Spinal cord (tissue), 10 donors: Measurements from ENCODE around the gene PLAAT4. TPM values are rescaled to one million over a fixed set of nuclear protein-coding genes. Genes with fewer than 3 reads are reported as not detected.
"Not testable (repeated sequence)": the region's sequence is repeated elsewhere in the genome, so short reads cannot be mapped to it uniquely, and the experiment has no call there.

ENCODE experiments used
- DNase-seq, 6 donors: peaks; one replicate each; pipeline versions ENCODE4 v3.0.0 to v3.0.0-alpha.2; 2013 to 2015; ENCODE audit warnings: low spot score in 6 of 6, low read depth in 4 of 6
- H3K27ac ChIP-seq: one replicate; pipeline ENCODE4 v1.5.1; 2013; ENCODE audit warnings: low read depth, low read length, control low read depth
- H3K27me3 ChIP-seq: one replicate; pipeline ENCODE4 v1.6.1; 2013; ENCODE audit warnings: low read length; ENCODE audit not compliant: control insufficient read depth, insufficient read depth
- H3K36me3 ChIP-seq: one replicate; pipeline ENCODE4 v1.6.1; 2013; ENCODE audit warnings: low read length; ENCODE audit not compliant: control insufficient read depth, insufficient read depth
- H3K4me1 ChIP-seq: one replicate; pipeline ENCODE4 v1.6.1; 2013; ENCODE audit warnings: low read length; ENCODE audit not compliant: control insufficient read depth, insufficient read depth
- H3K4me3 ChIP-seq: one replicate; pipeline ENCODE4 v1.5.1; 2013; ENCODE audit warnings: low read depth, low read length, control low read depth
- H3K9me3 ChIP-seq: one replicate; pipeline ENCODE4 v1.6.1; 2013; ENCODE audit warnings: low read length; ENCODE audit not compliant: control insufficient read depth, insufficient read depth
- WGBS: methylation state at CpG from one replicate; pipeline ENCODE4 v1.1.5; 2013; ENCODE audit warnings: missing lambda C conversion rate; ENCODE audit not compliant: insufficient coverage; 5-methylcytosine and 5-hydroxymethylcytosine counted together
- polyA plus RNA-seq, 2 donors: library from polyadenylated mRNA; unstranded; fragments of 120-200 nt; gene quantifications; one replicate each; pipeline ENCODE4 v1.2.1, GENCODE V29; 2013; ENCODE audit not compliant: insufficient read length in 2 of 2
- total RNA-seq, 2 donors: library from RNA; depleted of rRNA in 1 of 2; stranded (reverse); fragments of 120-200 nt in 1 of 2; fragments of >200 nt in 1 of 2; gene quantifications; one replicate each; pipeline versions ENCODE4 v1.2.3 to v1.2.4, GENCODE V29; 2013 to 2014
- donor health status: healthy.

Gene PLAAT4
- total and polyA plus RNA-seq, 4 donors, result 11.6 to 45.3 (median 13.6) TPM

GRCh38 chr11:63578882-63579281, 42.3 kb downstream of the PLAAT4 start:
- not testable (repeated sequence) for H3K9me3 ChIP-seq, H3K27me3 ChIP-seq, DNase-seq, H3K4me1 ChIP-seq, H3K27ac ChIP-seq, H3K36me3 ChIP-seq, H3K4me3 ChIP-seq
- WGBS, result no CpG with 5 or more reads among the region's 3 CpGs

- WGBS, result 92% methylated on average over 4 of the region's 7 CpGs
- H3K9me3 ChIP-seq, DNase-seq, H3K4me1 ChIP-seq, H3K4me3 ChIP-seq, H3K36me3 ChIP-seq, H3K27me3 ChIP-seq, H3K27ac ChIP-seq: not testable (repeated sequence)
Observed at GRCh38 chr11:63581224-63581623, 44.6 kb downstream of the PLAAT4 start.

DNA sequence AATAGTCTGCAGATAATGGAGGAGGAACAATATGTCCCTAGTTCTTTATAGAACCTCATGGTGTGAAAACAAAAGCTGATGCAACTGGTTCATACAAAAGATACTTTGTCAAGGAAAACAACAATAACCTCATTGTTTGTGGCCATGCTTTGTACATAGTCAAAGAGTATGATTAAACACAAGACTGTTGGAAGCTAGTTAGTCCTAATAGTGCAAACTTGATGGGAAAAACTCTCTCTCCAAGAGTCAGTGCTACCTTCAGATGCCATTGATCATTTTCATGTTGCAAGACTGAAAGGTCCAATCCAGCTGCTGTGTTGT, 46.7 kb downstream of the PLAAT4 start:
- peak overlapping the region; percentile 76 for H3K27ac ChIP-seq
- peak in 1 of 6 donors; percentile 23 for DNase-seq
- H3K36me3 ChIP-seq, result peaks cover 2% of the 10 kb centered on the region
- H3K4me3 ChIP-seq, result no peak overlapping the region
- no peaks in the 10 kb centered on the region for H3K4me1 ChIP-seq
- no peaks in the 10 kb centered on the region for H3K9me3 ChIP-seq
- no peaks in the 10 kb centered on the region for H3K27me3 ChIP-seq

GRCh38 chr11:63586451-63587166, 50.0 kb downstream of the PLAAT4 start:
- Histone ChIP-seq H3K36me3 (peaks cover 7% of the 10 kb centered on the region), H3K27ac (no peak overlapping the region)
- WGBS, result no CpG with 5 or more reads among the region's 6 CpGs

DNA sequence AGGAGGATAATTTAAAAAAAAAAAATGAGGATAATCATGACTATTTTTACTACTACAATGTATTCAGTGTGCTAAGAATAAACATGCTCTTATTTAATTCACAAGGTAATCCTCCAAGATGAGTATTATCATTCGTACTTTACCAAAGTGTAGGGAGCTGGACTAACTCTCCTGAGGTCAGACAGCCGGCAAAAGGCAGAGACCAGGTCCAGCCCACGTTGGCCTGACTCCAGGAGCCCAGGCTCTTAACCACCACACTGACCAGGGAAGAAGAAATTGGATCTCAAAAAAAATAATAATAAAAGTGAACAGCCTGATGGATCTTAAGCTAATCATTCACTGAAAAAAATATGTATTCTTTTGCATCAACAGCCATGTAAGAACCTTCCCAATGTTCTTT, 52.4 kb downstream of the PLAAT4 start:
- Histone ChIP-seq H3K27ac (no peak overlapping the region), H3K27me3 (no peaks in the 10 kb centered on the region), H3K4me3 (no peak overlapping the region), H3K36me3 (peaks cover 7% of the 10 kb centered on the region), H3K4me1 (no peaks in the 10 kb centered on the region), H3K9me3 (no peaks in the 10 kb centered on the region)
- DNase-seq, result no peak
- no CpG with 5 or more reads among the region's 3 CpGs for WGBS

More at GRCh38 chr11:63586451-63587166, 50.0 kb downstream of the PLAAT4 start:
- Histone ChIP-seq H3K4me1 (no peaks in the 10 kb centered on the region), H3K27me3 (no peaks in the 10 kb centered on the region), H3K4me3 (no peak overlapping the region), H3K9me3 (no peaks in the 10 kb centered on the region)
- no peak for DNase-seq

- Histone ChIP-seq H3K27me3 (no peaks in the 10 kb centered on the region), H3K36me3 (peaks cover 7% of the 10 kb centered on the region), H3K4me1 (no peaks in the 10 kb centered on the region), H3K4me3 (no peak overlapping the region), H3K9me3 (no peaks in the 10 kb centered on the region), H3K27ac (no peak overlapping the region)
- no peak for DNase-seq
- WGBS, result 91% methylated on average over 18 of the region's 18 CpGs
Observed at GRCh38 chr11:63590024-63590788, 53.6 kb downstream of the PLAAT4 start.

GRCh38 chr11:63592975-63593395, 56.4 kb downstream of the PLAAT4 start:
- Histone ChIP-seq H3K9me3 (no peaks in the 10 kb centered on the region), H3K36me3 (peaks cover 8% of the 10 kb centered on the region), H3K27me3 (no peaks in the 10 kb centered on the region), H3K4me3 (no peak overlapping the region), H3K4me1 (no peaks in the 10 kb centered on the region), H3K27ac (no peak overlapping the region)
- 52% methylated on average over 3 of the region's 4 CpGs for WGBS
- DNase-seq, result no peak

DNA sequence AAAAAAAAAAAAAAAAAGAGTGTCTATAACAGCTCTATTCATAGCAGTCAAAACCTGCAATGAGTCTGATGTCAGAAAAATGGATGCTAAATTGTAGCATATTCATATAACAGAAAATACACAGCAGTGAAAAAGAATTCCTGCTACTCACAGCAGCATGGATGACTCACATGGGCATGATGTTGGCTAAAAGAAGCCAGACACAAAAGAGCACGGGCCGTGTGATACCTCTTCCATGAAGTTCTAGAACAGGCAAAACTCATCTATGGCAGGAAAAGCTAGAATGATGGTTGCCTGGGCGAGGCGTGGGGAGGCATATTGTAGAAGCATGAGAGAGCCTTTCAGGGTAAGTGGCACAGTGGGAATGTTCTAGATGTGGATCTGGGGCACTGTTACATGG, 58.7 kb downstream of the PLAAT4 start:
- H3K27ac ChIP-seq, result no peak overlapping the region
- H3K4me1 ChIP-seq, result peaks cover 4% of the 10 kb centered on the region
- DNase-seq, result no peak
- peaks cover 4% of the 10 kb centered on the region for H3K36me3 ChIP-seq
- H3K4me3 ChIP-seq, result no peak overlapping the region
- H3K9me3 ChIP-seq, result no peaks in the 10 kb centered on the region
- 97% methylated on average over 4 of the region's 4 CpGs for WGBS
- no peaks in the 10 kb centered on the region for H3K27me3 ChIP-seq
